ENCODE results near the gene KIF21B.

KIF21B gene

DNA sequence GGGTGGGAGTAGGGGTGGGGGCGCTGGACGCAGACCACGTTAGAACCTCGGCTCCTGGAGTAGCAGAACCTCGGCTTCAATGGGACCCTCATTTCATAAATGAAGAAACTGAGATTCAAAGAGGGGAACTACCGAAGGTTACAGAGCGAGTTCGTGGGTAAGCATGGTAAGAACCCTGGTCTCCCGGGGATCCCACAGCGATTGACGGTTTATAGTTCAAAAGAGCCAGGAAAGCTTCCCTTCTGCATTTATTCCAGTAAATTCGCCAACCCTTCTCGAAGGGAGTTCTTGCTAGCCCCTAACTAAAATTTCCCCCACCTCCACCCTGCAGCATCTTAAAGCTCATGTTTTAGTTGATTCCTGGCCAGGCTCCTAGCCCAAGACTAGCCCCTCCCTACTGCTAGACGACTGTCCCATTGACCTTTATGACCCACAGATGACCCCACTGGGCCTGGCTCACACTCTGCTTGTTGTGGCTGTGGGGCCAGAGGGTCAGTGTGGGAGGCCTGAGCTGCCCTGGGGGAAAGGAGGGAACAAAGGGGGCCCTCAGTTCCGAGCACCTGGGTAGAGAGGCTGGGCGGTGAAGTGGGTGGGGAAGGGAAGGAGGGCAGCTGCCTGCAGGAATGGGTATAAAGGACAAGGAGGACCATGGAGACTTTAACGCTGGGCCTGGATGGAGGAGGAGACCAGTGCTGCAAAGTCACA, 558 bp upstream of the KIF21B start:
- TF ChIP-seq CEBPB (IDR thresholded peaks at IDR 0.05): no peak

DNA sequence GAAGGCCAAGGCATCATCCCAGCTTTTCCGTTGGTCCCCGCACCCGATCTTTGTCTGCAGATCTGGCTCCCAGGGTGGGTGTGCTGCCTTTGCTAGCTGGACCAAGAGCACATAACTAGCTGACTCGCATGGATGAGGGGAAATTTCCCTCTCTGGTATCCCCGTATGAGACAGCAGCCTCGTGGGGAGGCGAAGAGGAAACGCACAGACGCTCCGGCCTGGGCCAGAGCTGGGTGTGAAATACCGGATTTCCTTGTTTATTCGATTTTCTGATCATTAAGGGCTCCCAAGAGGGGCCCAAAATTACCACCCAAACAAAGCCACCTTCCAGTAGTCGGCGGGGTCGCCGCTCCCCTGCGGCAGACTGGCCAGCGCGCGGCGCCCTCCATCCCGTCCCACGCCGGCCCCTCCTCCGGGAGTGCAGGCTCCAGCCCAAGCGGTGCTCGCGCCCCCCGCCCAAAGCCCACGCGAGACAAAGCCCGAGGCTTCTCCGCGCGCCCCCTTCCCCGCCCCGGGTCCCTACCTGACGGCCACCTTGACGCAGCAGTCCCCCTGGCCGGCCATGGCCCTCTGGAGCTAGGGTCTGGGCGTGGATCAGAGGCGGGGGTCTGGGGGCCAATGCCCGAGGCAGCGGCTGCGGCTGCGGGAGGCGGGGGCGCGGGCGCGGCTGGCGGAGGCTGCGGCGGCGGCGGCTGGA, 546 bp downstream of the KIF21B start:
- TF ChIP-seq FOXM1 (IDR thresholded peaks at IDR 0.05; ENCODE audit: borderline replicate concordance, low read depth) (no peak), ZBTB7A (IDR thresholded peaks at IDR 0.05; ENCODE audit: low read depth) (peak; percentile 61), EP300 (IDR thresholded peaks at IDR 0.05; ENCODE audit: borderline replicate concordance) (no peak)

DNA sequence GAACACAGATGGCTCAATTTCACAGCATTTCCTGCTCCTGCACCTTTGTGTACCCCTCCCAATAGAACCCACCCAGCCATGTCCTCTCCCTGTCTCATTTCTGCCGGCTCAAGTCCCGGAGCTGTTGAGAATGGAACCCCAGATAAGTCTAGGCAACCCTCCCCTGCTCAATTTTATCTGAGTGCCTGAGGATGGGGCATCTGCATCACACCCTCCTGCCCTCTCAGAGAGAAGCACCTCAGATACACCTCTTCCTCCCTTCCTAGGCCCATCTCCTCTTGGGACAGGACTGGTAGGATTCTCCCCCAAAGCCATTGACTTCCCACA, 1.1 kb downstream of the KIF21B start:
- TF ChIP-seq CREB1 (IDR thresholded peaks at IDR 0.05; ENCODE audit: low read depth): no peak
- TF ChIP-seq NFIC (IDR thresholded peaks at IDR 0.05): no peak

- TF ChIP-seq MAX (IDR thresholded peaks at IDR 0.05): no peak
- TF ChIP-seq NFIC (IDR thresholded peaks at IDR 0.05): no peak
- no peak for TF ChIP-seq CREB1 (IDR thresholded peaks at IDR 0.05; ENCODE audit: low read depth)
- TF ChIP-seq, protein P1, sequence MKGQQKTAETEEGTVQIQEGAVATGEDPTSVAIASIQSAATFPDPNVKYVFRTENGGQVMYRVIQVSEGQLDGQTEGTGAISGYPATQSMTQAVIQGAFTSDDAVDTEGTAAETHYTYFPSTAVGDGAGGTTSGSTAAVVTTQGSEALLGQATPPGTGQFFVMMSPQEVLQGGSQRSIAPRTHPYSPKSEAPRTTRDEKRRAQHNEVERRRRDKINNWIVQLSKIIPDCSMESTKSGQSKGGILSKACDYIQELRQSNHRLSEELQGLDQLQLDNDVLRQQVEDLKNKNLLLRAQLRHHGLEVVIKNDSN (IDR thresholded peaks at IDR 0.05): no peak
- TF ChIP-seq ZBTB7A (IDR thresholded peaks at IDR 0.05; ENCODE audit: low read depth): no peak
- no peak for TF ChIP-seq YY1 (IDR thresholded peaks at IDR 0.05; ENCODE audit: low read depth)
- no peak for TF ChIP-seq TCF12 (IDR thresholded peaks at IDR 0.05; ENCODE audit: low read depth)
- no peak for TF ChIP-seq CEBPB (IDR thresholded peaks at IDR 0.05)
- no peak for TF ChIP-seq EGR1 (IDR thresholded peaks at IDR 0.05)
- TF ChIP-seq TAF1 (IDR thresholded peaks at IDR 0.05; ENCODE audit: low read depth): no peak
- TF ChIP-seq, protein P2, sequence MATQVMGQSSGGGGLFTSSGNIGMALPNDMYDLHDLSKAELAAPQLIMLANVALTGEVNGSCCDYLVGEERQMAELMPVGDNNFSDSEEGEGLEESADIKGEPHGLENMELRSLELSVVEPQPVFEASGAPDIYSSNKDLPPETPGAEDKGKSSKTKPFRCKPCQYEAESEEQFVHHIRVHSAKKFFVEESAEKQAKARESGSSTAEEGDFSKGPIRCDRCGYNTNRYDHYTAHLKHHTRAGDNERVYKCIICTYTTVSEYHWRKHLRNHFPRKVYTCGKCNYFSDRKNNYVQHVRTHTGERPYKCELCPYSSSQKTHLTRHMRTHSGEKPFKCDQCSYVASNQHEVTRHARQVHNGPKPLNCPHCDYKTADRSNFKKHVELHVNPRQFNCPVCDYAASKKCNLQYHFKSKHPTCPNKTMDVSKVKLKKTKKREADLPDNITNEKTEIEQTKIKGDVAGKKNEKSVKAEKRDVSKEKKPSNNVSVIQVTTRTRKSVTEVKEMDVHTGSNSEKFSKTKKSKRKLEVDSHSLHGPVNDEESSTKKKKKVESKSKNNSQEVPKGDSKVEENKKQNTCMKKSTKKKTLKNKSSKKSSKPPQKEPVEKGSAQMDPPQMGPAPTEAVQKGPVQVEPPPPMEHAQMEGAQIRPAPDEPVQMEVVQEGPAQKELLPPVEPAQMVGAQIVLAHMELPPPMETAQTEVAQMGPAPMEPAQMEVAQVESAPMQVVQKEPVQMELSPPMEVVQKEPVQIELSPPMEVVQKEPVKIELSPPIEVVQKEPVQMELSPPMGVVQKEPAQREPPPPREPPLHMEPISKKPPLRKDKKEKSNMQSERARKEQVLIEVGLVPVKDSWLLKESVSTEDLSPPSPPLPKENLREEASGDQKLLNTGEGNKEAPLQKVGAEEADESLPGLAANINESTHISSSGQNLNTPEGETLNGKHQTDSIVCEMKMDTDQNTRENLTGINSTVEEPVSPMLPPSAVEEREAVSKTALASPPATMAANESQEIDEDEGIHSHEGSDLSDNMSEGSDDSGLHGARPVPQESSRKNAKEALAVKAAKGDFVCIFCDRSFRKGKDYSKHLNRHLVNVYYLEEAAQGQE (IDR thresholded peaks at IDR 0.05; ENCODE audit: low read depth): no peak
- no peak for TF ChIP-seq TEAD4 (IDR thresholded peaks at IDR 0.05)
- TF ChIP-seq EP300 (IDR thresholded peaks at IDR 0.05; ENCODE audit: borderline replicate concordance): no peak
Measured at GRCh38 chr1:201021630-201022492, 1.7 kb downstream of the KIF21B start.

DNA sequence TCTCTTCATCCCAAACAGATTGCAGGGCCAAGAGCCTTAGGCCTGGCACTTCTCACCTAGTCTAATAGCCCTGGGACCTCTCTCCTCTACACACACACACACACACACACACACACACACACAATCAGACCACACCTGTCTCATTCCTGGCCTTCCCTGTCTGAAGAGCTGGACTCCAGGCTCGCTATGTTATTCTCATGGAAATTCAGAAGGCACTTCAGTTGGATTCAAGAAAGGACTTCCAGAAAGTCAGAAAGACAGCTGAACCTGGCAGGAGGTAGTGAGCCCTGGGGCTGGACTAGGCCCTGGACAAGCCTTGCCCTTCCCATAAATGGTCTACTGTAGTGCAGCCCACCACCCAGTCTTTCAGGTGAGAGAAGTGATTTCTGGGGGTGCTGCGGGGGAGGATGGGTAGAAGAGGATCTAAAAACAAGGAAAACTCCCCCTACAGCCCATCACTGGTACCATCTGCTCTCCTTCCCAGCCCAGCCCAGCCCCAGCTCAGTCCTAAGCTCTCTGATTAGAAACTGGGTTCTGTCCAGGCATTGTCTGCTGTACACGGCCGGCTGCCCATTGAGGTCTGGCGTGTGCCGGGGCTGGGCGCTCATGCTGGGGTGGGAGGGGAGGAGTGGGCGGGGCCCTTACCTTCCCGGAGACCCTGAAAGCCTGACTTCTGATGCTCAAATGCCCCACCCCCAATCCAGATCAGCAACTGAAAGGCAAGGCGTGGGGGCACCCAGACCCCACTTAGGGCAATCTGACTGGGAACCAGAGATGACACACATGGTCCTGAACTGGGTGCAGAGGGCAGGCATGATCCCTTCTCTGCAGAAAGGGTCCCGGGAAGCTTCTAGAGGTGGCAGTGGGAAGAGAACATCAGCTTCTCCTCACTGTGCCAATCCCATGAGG, 2.5 kb downstream of the KIF21B start:
- TF ChIP-seq ZBTB7A (IDR thresholded peaks at IDR 0.05; ENCODE audit: low read depth) (0 out of 2 replicates have a peak, but pooled peaks have one; percentile 61), TCF12 (IDR thresholded peaks at IDR 0.05; ENCODE audit: low read depth) (peak; percentile 56; the same call in 1 of the 2 replicates), EGR1 (IDR thresholded peaks at IDR 0.05) (no peak)

GRCh38 chr1:201020040-201020591, 3.4 kb downstream of the KIF21B start:
- no peak for TF ChIP-seq FOXM1 (IDR thresholded peaks at IDR 0.05; ENCODE audit: borderline replicate concordance, low read depth)
- no peak for TF ChIP-seq NFIC (IDR thresholded peaks at IDR 0.05)
- TF ChIP-seq MAX (IDR thresholded peaks at IDR 0.05): no peak
- no peak for TF ChIP-seq ZBTB7A (IDR thresholded peaks at IDR 0.05; ENCODE audit: low read depth)
- no peak for TF ChIP-seq RAD21 (IDR thresholded peaks at IDR 0.05; ENCODE audit: low read depth)
- TF ChIP-seq YY1 (IDR thresholded peaks at IDR 0.05; ENCODE audit: low read depth): no peak
- no peak for TF ChIP-seq EP300 (IDR thresholded peaks at IDR 0.05; ENCODE audit: borderline replicate concordance)
- TF ChIP-seq TAF1 (IDR thresholded peaks at IDR 0.05; ENCODE audit: low read depth): no peak
- TF ChIP-seq, protein P2 (IDR thresholded peaks at IDR 0.05; ENCODE audit: low read depth): no peak
- TF ChIP-seq TCF12 (IDR thresholded peaks at IDR 0.05; ENCODE audit: low read depth): no peak
- TF ChIP-seq CEBPB (IDR thresholded peaks at IDR 0.05): no peak
- TF ChIP-seq, protein P1 (IDR thresholded peaks at IDR 0.05): no peak
- no peak for TF ChIP-seq CREB1 (IDR thresholded peaks at IDR 0.05; ENCODE audit: low read depth)
- TF ChIP-seq EGR1 (IDR thresholded peaks at IDR 0.05): no peak
- no peak for TF ChIP-seq TEAD4 (IDR thresholded peaks at IDR 0.05)
